ENCODE data around the gene MICB. TPM values are rescaled to one million over a fixed set of nuclear protein-coding genes. Genes with fewer than 3 reads are reported as not detected.

Gene MICB
- total RNA-seq, 1 donor from 2014 or later: 5.8 TPM

GRCh38 chr6:31462964-31463870 lies 34.7 kb upstream of the MICB start:
- FAIRE-seq (no peak), DNase-seq (ENCODE audit: low read depth) (peak; percentile 65)
- Mint-ChIP-seq H3K27me3 (ENCODE audit: low read depth, unreplicated experiment) (peaks cover 29% of the 10 kb centered on the region), H3K4me1 (ENCODE audit: low read depth, unreplicated experiment) (peaks cover 9% of the 10 kb centered on the region), H3K9me3 (ENCODE audit: unreplicated experiment) (peaks cover 2% of the 10 kb centered on the region), H3K4me3 (ENCODE audit: unreplicated experiment) (peak overlapping the region; percentile 79), H3K36me3 (ENCODE audit: low read depth, unreplicated experiment) (peaks cover 7% of the 10 kb centered on the region), H3K27ac (ENCODE audit: unreplicated experiment) (peak overlapping the region; percentile 58)
- no peaks in the 10 kb centered on the region for H3K36me3 ChIP-seq (ENCODE audit: insufficient read depth, low read length)
- H3K27ac ChIP-seq (ENCODE audit: low read depth, low read length): no peak overlapping the region
- peak overlapping the region; percentile 72 for H3K4me2 ChIP-seq (ENCODE audit: low read length)
- H3K9me3 ChIP-seq (ENCODE audit: insufficient read depth, low read depth, low read length): no peaks in the 10 kb centered on the region
- no peaks in the 10 kb centered on the region for H4K20me1 ChIP-seq (ENCODE audit: insufficient read depth, low read length)
- H3K4me3 ChIP-seq (ENCODE audit: insufficient read depth, low read depth, low read length): no peak overlapping the region
- peaks cover 8% of the 10 kb centered on the region for H3K27me3 ChIP-seq (ENCODE audit: insufficient read depth, low read length)
- H3K79me2 ChIP-seq (ENCODE audit: insufficient read depth, low read length): no peaks in the 10 kb centered on the region
- TF ChIP-seq EZH2 (IDR thresholded peaks at IDR 0.05; ENCODE audit: insufficient read depth, low read length) (no peak), CTCF (IDR thresholded peaks at IDR 0.05; ENCODE audit: insufficient read depth, low read depth, low read length) (no peak)
- peak overlapping the region; percentile 52 for H3K9ac ChIP-seq (ENCODE audit: low read length)
- H2AFZ ChIP-seq (ENCODE audit: low read depth, low read length): peak overlapping the region; percentile 38
- peaks cover 11% of the 10 kb centered on the region for H3K4me1 ChIP-seq (ENCODE audit: insufficient read depth, low read length)

- Mint-ChIP-seq H3K4me3 (ENCODE audit: unreplicated experiment) (no peak overlapping the region), H3K27me3 (ENCODE audit: low read depth, unreplicated experiment) (peaks cover 32% of the 10 kb centered on the region)
- FAIRE-seq: no peak
Observed at GRCh38 chr6:31464252-31465184, 33.4 kb upstream of the MICB start.

More at GRCh38 chr6:31464252-31465184, 33.4 kb upstream of the MICB start:
- Histone ChIP-seq H3K4me2 (ENCODE audit: low read length) (no peak overlapping the region), H3K9ac (ENCODE audit: low read length) (no peak overlapping the region), H3K79me2 (ENCODE audit: insufficient read depth, low read length) (no peaks in the 10 kb centered on the region), H3K27ac (ENCODE audit: low read depth, low read length) (no peak overlapping the region), H3K4me1 (ENCODE audit: insufficient read depth, low read length) (peaks cover 11% of the 10 kb centered on the region), H3K27me3 (ENCODE audit: insufficient read depth, low read length) (peaks cover 3% of the 10 kb centered on the region), H3K36me3 (ENCODE audit: insufficient read depth, low read length) (no peaks in the 10 kb centered on the region), H3K4me3 (ENCODE audit: insufficient read depth, low read depth, low read length) (no peak overlapping the region), H4K20me1 (ENCODE audit: insufficient read depth, low read length) (no peaks in the 10 kb centered on the region), H2AFZ (ENCODE audit: low read depth, low read length) (no peak overlapping the region), H3K9me3 (ENCODE audit: insufficient read depth, low read depth, low read length) (no peaks in the 10 kb centered on the region)
- Mint-ChIP-seq H3K4me1 (ENCODE audit: low read depth, unreplicated experiment) (peaks cover 9% of the 10 kb centered on the region), H3K36me3 (ENCODE audit: low read depth, unreplicated experiment) (peaks cover 9% of the 10 kb centered on the region), H3K27ac (ENCODE audit: unreplicated experiment) (no peak overlapping the region), H3K9me3 (ENCODE audit: unreplicated experiment) (peaks cover 5% of the 10 kb centered on the region)
- no peak for DNase-seq (ENCODE audit: low read depth)
- no peak for TF ChIP-seq EZH2 (IDR thresholded peaks at IDR 0.05; ENCODE audit: insufficient read depth, low read length)
- no peak for TF ChIP-seq CTCF (IDR thresholded peaks at IDR 0.05; ENCODE audit: insufficient read depth, low read depth, low read length)
